AG09309 (cell line): ENCODE results near the gene TBC1D22A.

Experiments
- DNase-seq: peaks from one replicate; pipeline ENCODE4 v3.0.0-alpha.2; 2010; ENCODE audit warnings: low read depth
- H3K4me3 ChIP-seq: 2 replicates; pipeline ENCODE4 v1.5.1; 2011; ENCODE audit warnings: mild to moderate bottlenecking, low read depth, low read length, moderate library complexity; ENCODE audit not compliant: control insufficient read depth
- TF ChIP-seq, protein P1 (sequence below): IDR thresholded peaks from 2 replicates; pipeline ENCODE4 v1.5.1; 2011; ENCODE audit warnings: mild to moderate bottlenecking, low read depth, low read length, inconsistent platforms; ENCODE audit not compliant: insufficient read depth, control insufficient read depth; ENCODE audit errors: missing control alignments

Gene TBC1D22A

DNA sequence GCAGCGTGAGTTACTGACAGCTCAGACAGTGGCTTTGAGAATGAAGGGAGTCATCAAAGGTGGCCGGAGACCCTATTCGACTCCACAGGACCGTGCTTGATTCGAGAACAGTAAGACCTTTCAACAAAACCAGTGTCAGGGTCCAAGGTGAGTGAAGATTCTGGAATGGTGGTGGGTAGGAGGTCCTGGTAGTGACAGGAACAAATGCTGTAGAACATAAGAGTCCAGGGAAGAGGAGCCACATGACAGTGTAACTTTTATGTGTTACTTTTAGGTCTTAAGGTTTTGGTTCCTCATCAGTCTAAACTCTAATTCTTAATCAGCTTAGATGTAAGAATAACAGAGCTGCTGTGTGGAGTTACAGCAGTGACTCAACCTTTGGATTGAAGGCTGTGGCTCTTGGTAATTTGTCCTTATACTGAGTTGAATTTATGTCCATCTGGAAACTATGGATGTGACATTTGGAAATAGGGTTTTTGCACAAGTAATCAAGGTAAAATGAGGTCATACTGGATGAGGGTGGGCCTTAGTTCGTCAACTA, 1.8 kb downstream of the TBC1D22A start:
- no peak overlapping the region for H3K4me3 ChIP-seq
- no peak for DNase-seq
- TF ChIP-seq, protein P1, sequence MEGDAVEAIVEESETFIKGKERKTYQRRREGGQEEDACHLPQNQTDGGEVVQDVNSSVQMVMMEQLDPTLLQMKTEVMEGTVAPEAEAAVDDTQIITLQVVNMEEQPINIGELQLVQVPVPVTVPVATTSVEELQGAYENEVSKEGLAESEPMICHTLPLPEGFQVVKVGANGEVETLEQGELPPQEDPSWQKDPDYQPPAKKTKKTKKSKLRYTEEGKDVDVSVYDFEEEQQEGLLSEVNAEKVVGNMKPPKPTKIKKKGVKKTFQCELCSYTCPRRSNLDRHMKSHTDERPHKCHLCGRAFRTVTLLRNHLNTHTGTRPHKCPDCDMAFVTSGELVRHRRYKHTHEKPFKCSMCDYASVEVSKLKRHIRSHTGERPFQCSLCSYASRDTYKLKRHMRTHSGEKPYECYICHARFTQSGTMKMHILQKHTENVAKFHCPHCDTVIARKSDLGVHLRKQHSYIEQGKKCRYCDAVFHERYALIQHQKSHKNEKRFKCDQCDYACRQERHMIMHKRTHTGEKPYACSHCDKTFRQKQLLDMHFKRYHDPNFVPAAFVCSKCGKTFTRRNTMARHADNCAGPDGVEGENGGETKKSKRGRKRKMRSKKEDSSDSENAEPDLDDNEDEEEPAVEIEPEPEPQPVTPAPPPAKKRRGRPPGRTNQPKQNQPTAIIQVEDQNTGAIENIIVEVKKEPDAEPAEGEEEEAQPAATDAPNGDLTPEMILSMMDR = no peak

DNA sequence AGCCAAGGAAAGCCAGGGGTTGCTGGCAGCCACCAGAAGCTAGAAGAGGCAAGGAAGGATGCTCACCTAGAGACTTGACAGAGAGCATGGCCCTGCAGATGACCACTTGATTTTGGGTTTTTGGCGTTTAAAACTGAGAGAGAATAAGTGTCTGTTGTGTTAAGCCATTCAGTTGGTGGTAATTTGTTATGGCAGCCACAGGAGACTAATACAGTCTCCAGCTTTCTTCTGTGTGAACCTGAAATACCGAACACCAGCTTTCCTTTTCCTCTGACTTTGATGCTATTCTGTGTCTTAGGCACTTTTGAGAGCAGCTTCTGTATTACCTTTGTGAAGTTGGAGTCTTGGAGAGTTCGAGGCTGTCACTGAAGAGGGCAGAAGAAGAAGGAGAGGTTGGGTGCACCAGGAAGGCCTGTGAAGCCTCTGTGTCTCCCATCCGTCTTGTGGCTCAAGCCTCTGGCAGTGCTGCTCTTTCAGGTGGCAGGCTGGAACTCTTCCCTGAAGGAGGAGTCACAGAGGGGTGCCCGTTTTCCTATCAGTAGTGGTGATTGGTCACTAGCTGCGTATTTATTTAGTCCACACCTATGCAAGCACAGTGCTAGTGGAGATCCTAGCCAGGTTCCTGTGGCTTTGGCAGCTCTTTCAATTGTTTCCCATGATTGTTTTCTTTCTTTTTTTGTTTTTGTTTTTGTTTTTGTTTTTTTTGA, 2.5 kb downstream of the TBC1D22A start:
- TF ChIP-seq, protein P1 = no peak
- no peak for DNase-seq
- no peak overlapping the region for H3K4me3 ChIP-seq

DNA sequence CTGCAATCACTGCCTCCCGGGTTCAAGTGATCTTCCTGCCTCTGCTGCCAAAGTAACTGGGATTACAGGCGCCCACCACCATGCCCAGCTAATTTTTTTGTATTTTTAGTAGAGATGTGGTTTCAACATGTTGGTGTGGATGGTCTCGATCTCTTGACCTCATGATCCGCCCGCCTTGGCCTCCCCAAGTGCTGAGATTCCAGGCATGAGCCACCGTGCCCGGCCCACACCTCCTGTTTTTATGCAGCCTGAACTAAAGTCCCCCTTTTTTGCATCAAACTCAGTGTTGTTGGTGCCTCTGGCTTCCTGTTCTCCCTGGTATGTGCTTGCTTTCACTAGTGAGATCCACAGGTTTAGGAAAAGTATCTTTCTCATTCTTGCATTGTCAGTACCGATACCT, 4.2 kb downstream of the TBC1D22A start:
- TF ChIP-seq, protein P1 = no peak
- DNase-seq = no peak
- H3K4me3 ChIP-seq = no peak overlapping the region

DNA sequence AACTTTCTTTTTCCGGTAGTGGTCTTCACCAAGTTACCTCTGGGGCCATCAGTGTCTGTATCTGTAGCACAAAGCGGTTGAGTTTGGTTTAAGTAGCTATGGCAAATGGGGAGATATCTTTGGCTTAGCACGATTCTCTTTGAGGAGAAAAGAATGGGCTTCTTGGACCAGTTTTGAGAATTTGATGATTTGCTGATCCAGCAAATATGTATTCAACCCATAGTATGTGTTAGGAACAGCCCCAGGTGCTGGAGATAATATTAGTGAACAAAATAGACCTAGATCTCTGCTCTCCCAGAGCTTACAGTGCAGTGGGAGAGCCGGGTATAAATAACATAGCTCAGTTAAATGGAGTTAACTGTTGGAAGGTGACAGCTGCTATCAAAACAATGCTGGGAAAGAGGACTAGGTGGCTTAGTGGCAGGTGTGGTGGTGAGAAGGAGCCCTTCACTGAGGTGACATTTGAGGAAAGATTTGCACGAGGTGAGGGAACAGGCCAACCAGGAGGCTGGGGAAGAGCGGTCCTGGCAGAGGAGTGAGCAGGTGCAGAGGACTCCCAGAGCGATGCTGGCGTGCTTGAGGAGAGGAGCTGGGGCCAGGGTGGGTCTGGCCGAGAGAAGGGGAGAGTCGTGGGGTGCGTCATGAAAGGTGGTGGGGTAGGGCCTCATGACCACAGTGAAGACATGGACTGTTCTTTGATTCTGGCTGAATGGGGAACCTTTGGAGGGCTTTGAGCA, 5.0 kb downstream of the TBC1D22A start:
- TF ChIP-seq, protein P1 = no peak
- DNase-seq = no peak
- H3K4me3 ChIP-seq = no peak overlapping the region

DNA sequence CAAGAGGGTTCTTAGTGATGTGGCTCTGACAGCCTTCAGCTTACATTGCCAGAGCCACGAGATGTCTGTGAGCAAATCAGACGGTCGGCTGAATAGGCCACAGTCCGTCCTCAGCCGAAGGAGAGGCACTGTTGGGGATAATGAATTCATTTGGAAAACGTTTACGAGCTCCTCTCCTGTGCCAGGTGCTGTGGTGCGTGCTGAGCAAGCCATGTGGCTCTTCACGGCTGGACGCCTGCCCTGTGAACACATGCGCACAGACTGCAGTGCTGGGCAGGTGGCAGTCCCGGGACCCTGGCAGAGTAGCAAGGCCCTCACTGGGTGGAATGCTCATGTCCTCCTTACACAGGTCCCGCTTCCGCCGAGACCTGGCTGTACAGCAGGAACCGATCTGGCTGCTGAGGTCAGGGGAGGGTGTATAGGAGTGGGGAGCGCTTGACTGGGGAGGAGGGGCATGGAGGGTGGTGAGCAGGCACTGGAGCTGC, 6.8 kb downstream of the TBC1D22A start:
- H3K4me3 ChIP-seq = no peak overlapping the region
- DNase-seq = no peak
- TF ChIP-seq, protein P1 = no peak

DNA sequence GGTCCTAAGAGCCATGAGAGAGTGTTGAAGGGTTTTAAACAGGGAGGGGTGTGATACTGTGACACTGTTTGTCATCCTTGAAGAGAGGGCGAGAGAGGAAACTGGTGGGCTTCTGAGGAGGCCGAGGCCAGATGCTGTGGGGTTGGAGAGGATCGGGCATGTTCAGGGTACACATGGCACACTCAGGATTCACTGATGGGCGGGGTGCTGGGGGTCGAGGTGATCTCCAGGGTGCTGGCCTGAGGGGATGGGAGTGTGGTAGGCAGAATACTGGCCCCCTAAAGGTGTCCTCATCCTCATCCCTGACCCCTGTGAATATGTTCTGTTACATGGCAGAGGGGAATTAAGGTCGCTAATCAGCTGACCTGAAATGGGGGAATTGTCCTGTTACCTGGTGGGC, 7.3 kb downstream of the TBC1D22A start:
- DNase-seq = no peak
- no peak overlapping the region for H3K4me3 ChIP-seq
- TF ChIP-seq, protein P1 = no peak
